ENCODE results near the gene ANKRD27.
A peak's percentile ranks its signal among the peaks of the same experiment; 100 is the strongest.
"Not testable (repeated sequence)": the region's sequence is repeated elsewhere in the genome, so short reads cannot be mapped to it uniquely, and the experiment has no call there.

Gene ANKRD27

GRCh38 chr19:32700129-32700528 lies 25.1 kb upstream of the ANKRD27 start:
- H3K36me3 ChIP-seq (ENCODE audit: control insufficient read depth, insufficient read depth, low read length): not testable (repeated sequence)

GRCh38 chr19:32696771-32697170 lies 21.8 kb upstream of the ANKRD27 start:
- H3K9ac ChIP-seq (ENCODE audit: low read length); H3K4me1 ChIP-seq (ENCODE audit: control insufficient read depth, insufficient read depth, low read length); H3K27me3 ChIP-seq (ENCODE audit: control insufficient read depth, insufficient read depth, low read length); H3K27ac ChIP-seq (ENCODE audit: low read depth, low read length); H3K36me3 ChIP-seq (ENCODE audit: control insufficient read depth, insufficient read depth, low read length); H3K4me3 ChIP-seq (ENCODE audit: low read length): not testable (repeated sequence)

More at GRCh38 chr19:32700129-32700528, 25.1 kb upstream of the ANKRD27 start:
- not testable (repeated sequence) for H3K9ac ChIP-seq (ENCODE audit: low read length); H3K4me1 ChIP-seq (ENCODE audit: control insufficient read depth, insufficient read depth, low read length); H3K4me3 ChIP-seq (ENCODE audit: low read length); H3K27ac ChIP-seq (ENCODE audit: low read depth, low read length); H3K27me3 ChIP-seq (ENCODE audit: control insufficient read depth, insufficient read depth, low read length)

GRCh38 chr19:32695506-32695905 lies 20.5 kb upstream of the ANKRD27 start:
- not testable (repeated sequence) for H3K27me3 ChIP-seq (ENCODE audit: control insufficient read depth, insufficient read depth, low read length); H3K9ac ChIP-seq (ENCODE audit: low read length); H3K4me3 ChIP-seq (ENCODE audit: low read length); H3K27ac ChIP-seq (ENCODE audit: low read depth, low read length); H3K4me1 ChIP-seq (ENCODE audit: control insufficient read depth, insufficient read depth, low read length); H3K36me3 ChIP-seq (ENCODE audit: control insufficient read depth, insufficient read depth, low read length)

GRCh38 chr19:32694851-32695250 lies 19.9 kb upstream of the ANKRD27 start:
- H3K4me1 ChIP-seq (ENCODE audit: control insufficient read depth, insufficient read depth, low read length); H3K9ac ChIP-seq (ENCODE audit: low read length); H3K27me3 ChIP-seq (ENCODE audit: control insufficient read depth, insufficient read depth, low read length); H3K36me3 ChIP-seq (ENCODE audit: control insufficient read depth, insufficient read depth, low read length); H3K4me3 ChIP-seq (ENCODE audit: low read length); H3K27ac ChIP-seq (ENCODE audit: low read depth, low read length): not testable (repeated sequence)

- not testable (repeated sequence) for H3K9ac ChIP-seq (ENCODE audit: low read length); H3K27me3 ChIP-seq (ENCODE audit: control insufficient read depth, insufficient read depth, low read length); H3K4me1 ChIP-seq (ENCODE audit: control insufficient read depth, insufficient read depth, low read length); H3K36me3 ChIP-seq (ENCODE audit: control insufficient read depth, insufficient read depth, low read length); H3K27ac ChIP-seq (ENCODE audit: low read depth, low read length); H3K4me3 ChIP-seq (ENCODE audit: low read length)
Observed at GRCh38 chr19:32694316-32694715, 19.3 kb upstream of the ANKRD27 start.

- not testable (repeated sequence) for H3K36me3 ChIP-seq (ENCODE audit: control insufficient read depth, insufficient read depth, low read length); H3K27me3 ChIP-seq (ENCODE audit: control insufficient read depth, insufficient read depth, low read length); H3K4me1 ChIP-seq (ENCODE audit: control insufficient read depth, insufficient read depth, low read length); H3K27ac ChIP-seq (ENCODE audit: low read depth, low read length); H3K9ac ChIP-seq (ENCODE audit: low read length)
- H3K4me3 ChIP-seq (ENCODE audit: low read length): peak overlapping the region; percentile 73
Observed at GRCh38 chr19:32693151-32694108, 18.4 kb upstream of the ANKRD27 start.

- no peaks in the 10 kb centered on the region for H3K36me3 ChIP-seq (ENCODE audit: control insufficient read depth, insufficient read depth, low read length)
- peak overlapping the region; percentile 80 for H3K27ac ChIP-seq (ENCODE audit: low read depth, low read length)
- H3K4me3 ChIP-seq (ENCODE audit: low read length): peak overlapping the region; percentile 73
- H3K4me1 ChIP-seq (ENCODE audit: control insufficient read depth, insufficient read depth, low read length): peaks cover 6% of the 10 kb centered on the region
- no peaks in the 10 kb centered on the region for H3K27me3 ChIP-seq (ENCODE audit: control insufficient read depth, insufficient read depth, low read length)
- peak overlapping the region; percentile 45 for H3K9ac ChIP-seq (ENCODE audit: low read length)
Observed at GRCh38 chr19:32692727-32693061, 17.7 kb upstream of the ANKRD27 start.

GRCh38 chr19:32691952-32692726 lies 17.2 kb upstream of the ANKRD27 start:
- H3K4me3 ChIP-seq (ENCODE audit: low read length): peak overlapping the region; percentile 73
- no peaks in the 10 kb centered on the region for H3K36me3 ChIP-seq (ENCODE audit: control insufficient read depth, insufficient read depth, low read length)
- peak overlapping the region; percentile 80 for H3K27ac ChIP-seq (ENCODE audit: low read depth, low read length)
- H3K9ac ChIP-seq (ENCODE audit: low read length): peak overlapping the region; percentile 45
- no peaks in the 10 kb centered on the region for H3K27me3 ChIP-seq (ENCODE audit: control insufficient read depth, insufficient read depth, low read length)
- H3K4me1 ChIP-seq (ENCODE audit: control insufficient read depth, insufficient read depth, low read length): peaks cover 6% of the 10 kb centered on the region

- Histone ChIP-seq H3K9ac (ENCODE audit: low read length) (peak within 1 kb of the TSS; percentile 45), H3K4me3 (ENCODE audit: low read length) (peak within 1 kb of the TSS; percentile 73), H3K4me1 (ENCODE audit: control insufficient read depth, insufficient read depth, low read length) (peaks cover 6% of the 10 kb centered on the region), H3K36me3 (ENCODE audit: control insufficient read depth, insufficient read depth, low read length) (no peaks in the 10 kb centered on the region), H3K27ac (ENCODE audit: low read depth, low read length) (peak within 1 kb of the TSS; percentile 80), H3K27me3 (ENCODE audit: control insufficient read depth, insufficient read depth, low read length) (no peaks in the 10 kb centered on the region)
Observed at GRCh38 chr19:32691291-32691951, 16.4 kb upstream of the ANKRD27 start, which contains the start of gene NUDT19. NUDT19 (plus strand) TSS chr19:32691821; CDS start chr19:32691961, 140 bp downstream.

- H3K9ac ChIP-seq (ENCODE audit: low read length): no peak overlapping the region
- no peak overlapping the region for H3K27ac ChIP-seq (ENCODE audit: low read depth, low read length)
Observed at GRCh38 chr19:32688311-32688710, 13.3 kb upstream of the ANKRD27 start.

GRCh38 chr19:32687681-32688080 lies 12.7 kb upstream of the ANKRD27 start:
- H3K36me3 ChIP-seq (ENCODE audit: control insufficient read depth, insufficient read depth, low read length): no peaks in the 10 kb centered on the region
- H3K27me3 ChIP-seq (ENCODE audit: control insufficient read depth, insufficient read depth, low read length): no peaks in the 10 kb centered on the region
- H3K4me3 ChIP-seq (ENCODE audit: low read length): no peak overlapping the region
- H3K9ac ChIP-seq (ENCODE audit: low read length): no peak overlapping the region
- H3K27ac ChIP-seq (ENCODE audit: low read depth, low read length): no peak overlapping the region
- peaks cover 4% of the 10 kb centered on the region for H3K4me1 ChIP-seq (ENCODE audit: control insufficient read depth, insufficient read depth, low read length)

More at GRCh38 chr19:32688311-32688710, 13.3 kb upstream of the ANKRD27 start:
- H3K27me3 ChIP-seq (ENCODE audit: control insufficient read depth, insufficient read depth, low read length): no peaks in the 10 kb centered on the region
- no peaks in the 10 kb centered on the region for H3K36me3 ChIP-seq (ENCODE audit: control insufficient read depth, insufficient read depth, low read length)
- no peak overlapping the region for H3K4me3 ChIP-seq (ENCODE audit: low read length)
- peaks cover 5% of the 10 kb centered on the region for H3K4me1 ChIP-seq (ENCODE audit: control insufficient read depth, insufficient read depth, low read length)

- Histone ChIP-seq H3K4me3 (ENCODE audit: low read length) (no peak overlapping the region), H3K27me3 (ENCODE audit: control insufficient read depth, insufficient read depth, low read length) (no peaks in the 10 kb centered on the region), H3K4me1 (ENCODE audit: control insufficient read depth, insufficient read depth, low read length) (peaks cover 4% of the 10 kb centered on the region), H3K27ac (ENCODE audit: low read depth, low read length) (no peak overlapping the region), H3K36me3 (ENCODE audit: control insufficient read depth, insufficient read depth, low read length) (no peaks in the 10 kb centered on the region), H3K9ac (ENCODE audit: low read length) (no peak overlapping the region)
Observed at GRCh38 chr19:32686847-32687475, 12.0 kb upstream of the ANKRD27 start.

Measured in rectal smooth muscle tissue (tissue), 1 donor.